Left hindlimb (tissue), 1 donor: ENCODE data around the gene BRPF1.
A peak's percentile ranks its signal among the peaks of the same experiment; 100 is the strongest.

ENCODE experiments used
- DNase-seq: peaks from one replicate; pipeline ENCODE4 v3.0.0-alpha.2; 2018

The BRPF1 gene, protein sequence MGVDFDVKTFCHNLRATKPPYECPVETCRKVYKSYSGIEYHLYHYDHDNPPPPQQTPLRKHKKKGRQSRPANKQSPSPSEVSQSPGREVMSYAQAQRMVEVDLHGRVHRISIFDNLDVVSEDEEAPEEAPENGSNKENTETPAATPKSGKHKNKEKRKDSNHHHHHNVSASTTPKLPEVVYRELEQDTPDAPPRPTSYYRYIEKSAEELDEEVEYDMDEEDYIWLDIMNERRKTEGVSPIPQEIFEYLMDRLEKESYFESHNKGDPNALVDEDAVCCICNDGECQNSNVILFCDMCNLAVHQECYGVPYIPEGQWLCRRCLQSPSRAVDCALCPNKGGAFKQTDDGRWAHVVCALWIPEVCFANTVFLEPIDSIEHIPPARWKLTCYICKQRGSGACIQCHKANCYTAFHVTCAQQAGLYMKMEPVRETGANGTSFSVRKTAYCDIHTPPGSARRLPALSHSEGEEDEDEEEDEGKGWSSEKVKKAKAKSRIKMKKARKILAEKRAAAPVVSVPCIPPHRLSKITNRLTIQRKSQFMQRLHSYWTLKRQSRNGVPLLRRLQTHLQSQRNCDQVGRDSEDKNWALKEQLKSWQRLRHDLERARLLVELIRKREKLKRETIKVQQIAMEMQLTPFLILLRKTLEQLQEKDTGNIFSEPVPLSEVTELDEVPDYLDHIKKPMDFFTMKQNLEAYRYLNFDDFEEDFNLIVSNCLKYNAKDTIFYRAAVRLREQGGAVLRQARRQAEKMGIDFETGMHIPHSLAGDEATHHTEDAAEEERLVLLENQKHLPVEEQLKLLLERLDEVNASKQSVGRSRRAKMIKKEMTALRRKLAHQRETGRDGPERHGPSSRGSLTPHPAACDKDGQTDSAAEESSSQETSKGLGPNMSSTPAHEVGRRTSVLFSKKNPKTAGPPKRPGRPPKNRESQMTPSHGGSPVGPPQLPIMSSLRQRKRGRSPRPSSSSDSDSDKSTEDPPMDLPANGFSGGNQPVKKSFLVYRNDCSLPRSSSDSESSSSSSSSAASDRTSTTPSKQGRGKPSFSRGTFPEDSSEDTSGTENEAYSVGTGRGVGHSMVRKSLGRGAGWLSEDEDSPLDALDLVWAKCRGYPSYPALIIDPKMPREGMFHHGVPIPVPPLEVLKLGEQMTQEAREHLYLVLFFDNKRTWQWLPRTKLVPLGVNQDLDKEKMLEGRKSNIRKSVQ (N-terminal part only)

DNA sequence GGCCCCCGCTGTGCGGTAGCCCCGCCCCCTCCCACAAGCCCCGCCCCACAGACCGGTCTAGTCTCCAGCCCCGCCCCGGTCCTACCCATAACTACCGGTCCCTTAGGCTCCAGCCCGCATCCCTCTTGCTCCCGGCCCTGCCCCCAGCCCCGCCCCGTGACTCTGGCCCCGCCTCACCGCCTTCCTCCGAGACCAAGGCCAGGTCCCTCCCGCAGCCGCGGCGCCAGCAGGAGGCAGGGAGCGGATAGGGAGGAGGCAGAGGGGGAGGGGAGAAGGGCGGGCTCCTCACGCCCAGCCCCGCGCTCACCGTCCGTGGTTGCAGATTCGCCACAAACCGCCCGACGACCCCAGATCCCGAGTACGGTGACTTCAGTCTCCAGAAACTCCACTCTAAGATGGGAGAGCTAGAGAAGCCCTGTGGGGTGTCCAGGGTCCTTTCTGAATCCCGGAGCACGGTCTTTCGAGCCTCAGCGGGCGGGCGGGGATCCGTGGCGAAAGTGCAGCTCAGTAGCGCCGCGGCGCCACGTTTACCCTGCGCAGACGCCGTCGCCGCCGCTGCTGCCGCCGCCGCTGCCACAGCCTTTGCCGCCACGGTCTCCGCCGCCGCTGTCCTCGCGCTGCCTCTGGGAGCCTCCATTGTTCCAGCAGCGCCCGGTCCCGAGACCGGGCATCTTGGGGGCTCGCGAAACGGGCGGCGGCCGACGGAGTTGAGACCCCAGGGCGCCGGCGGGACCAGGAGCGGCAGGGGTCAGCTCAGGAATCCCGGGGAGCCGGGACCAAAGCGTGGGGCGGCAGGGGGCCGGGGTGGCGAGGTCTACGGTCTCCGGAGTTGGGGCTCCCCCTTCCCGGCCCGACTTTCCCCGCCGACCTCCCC is at the start of gene BRPF1:
BRPF1 (plus strand) TSS at position 530 of the 874 bp plus-strand sequence. CDS start 2,406 bp downstream, outside the sequence.
- peak; percentile 100 for DNase-seq

DNA sequence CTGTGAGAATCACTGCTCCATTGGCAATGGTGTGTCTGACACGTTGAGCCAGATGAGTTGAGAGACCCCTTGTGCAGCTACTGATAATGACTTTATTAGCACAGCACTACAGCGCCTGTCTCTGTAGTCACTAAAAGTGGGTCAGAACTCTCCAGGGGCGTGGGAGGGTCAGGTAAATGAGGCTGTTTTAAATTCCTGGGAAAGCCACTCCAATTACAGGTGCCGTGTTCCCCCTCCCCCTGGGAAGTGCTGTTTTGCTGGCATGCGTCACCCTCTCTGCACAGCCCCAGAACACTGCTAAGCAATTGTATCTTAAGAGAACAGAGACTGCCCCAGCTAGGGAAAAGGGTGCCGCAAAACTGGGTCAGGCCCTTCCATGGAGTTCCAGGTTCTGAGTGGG is 49.4 kb upstream of the BRPF1 start:
- no peak for DNase-seq

DNA sequence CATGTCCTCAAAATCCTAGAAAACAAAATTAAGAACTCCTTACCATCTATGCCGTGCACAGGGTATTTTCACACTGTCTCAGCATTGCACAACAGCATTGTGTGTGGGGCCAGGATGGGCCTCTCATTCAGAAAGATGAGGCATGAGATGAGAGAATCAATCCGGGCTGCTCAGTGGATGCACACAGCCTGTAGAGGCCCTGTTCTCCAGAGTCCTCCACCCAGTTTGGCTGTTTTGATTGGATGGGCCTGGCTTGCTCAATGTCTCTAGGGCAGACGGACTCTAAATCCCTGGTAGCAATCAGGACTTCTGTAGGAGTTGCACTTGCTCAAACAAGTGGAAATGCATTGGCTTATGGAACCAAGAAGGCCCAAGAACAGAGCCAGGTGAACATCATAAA is 48.1 kb upstream of the BRPF1 start:
- no peak for DNase-seq

DNA sequence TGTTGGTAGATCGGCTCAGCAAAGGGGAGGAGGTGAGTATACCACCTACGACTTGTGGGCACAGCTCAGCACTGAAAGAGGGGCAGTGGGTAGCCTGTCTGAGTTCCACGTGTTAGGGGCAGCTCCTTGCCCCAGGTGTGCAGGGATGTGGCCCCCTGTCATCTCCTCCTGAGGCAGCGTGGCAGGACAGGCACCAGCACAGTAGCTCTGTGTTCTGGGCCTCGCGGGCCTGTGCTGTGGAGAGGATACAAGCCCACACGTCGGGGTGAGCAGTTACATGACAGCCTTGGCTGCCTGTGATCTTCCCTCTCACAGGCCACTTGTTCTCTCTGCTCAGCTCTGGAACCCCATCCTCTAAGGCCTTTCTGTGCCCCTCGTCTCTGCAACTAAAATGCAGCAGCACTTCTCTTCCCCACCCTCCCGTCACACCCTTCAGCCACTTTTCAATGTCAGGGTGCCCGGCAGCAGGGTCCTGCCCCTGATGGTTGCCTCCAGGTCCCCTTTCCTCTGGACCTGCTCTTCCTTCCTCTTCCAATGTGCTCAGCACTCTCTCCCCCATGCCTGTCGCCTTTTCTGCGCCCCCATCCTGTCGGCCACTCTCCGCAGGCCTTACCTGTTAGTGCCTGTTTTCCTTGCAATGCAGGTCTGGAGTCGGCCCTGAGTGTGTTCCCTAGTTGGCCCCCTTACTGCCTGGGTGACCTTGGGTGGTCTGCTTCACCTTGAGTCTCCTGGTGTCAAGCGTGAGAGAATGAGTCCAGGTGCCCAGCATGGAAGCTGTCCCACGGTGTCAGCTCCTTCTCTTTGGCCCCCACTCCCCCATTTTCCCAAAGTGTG is 46.1 kb upstream of the BRPF1 start:
- DNase-seq, result no peak

DNA sequence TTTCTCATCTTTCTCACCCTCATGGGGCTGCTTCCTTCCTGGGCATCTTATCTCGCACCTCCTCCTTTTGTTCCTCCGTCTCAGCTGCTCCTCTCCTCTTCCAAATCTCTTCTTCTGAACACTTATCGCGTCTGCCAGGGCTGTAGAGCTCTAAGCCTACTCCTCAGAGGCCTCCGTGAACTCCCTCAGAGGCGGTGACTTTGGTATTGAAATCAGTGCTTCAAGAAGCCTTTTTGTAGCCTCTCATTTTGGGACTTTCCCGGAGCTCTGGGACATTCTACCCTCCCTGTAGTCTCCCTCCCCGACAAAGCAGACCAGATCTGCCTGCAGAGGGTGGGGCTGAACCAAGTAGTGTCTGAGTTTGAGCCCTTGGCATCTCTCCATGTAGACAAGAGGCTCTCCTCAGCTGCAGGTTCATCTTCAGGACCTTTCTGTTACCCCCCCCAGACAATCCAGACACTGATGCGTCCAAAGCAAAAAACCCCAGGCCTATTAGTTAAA is 45.4 kb upstream of the BRPF1 start:
- no peak for DNase-seq

DNA sequence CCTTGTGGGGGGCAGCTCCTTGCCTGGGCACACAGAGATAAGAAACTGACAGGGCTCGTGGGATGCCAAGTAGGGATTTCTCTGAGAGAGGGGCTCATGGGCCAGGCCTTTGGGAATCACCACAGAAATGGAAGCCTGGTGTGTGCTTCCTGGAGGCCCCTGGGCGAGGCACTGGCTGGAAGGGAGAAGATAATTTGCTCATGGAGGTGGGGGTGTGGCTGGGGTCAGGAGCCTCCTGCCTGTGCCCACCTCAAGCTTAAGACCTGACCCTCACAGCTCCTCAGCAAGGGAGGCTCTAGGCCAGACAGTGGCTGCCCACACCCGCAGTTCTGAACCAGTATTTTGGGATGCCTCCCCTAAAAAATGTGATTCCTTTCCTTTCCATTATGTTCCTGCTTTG is 44.8 kb upstream of the BRPF1 start:
- no peak for DNase-seq

DNA sequence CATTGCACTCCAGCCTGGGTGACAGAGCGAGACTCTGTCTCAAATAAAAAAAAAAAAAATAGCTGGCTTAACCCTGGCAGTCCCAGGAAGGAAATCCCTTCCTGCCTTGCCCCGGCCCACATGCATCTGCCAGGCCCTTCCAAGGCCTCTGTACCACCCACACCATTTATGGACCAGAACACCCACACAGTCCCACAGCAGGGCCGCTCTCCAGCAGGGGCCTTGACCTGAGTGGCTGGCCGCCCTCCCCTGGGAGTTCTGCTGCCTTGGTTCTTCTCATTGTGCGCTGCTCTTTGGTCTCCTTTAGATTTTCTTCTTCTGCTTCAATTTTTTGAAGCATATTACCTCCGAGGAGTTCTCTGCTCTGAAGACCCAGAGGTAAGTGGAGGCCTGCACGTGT is 44.0 kb upstream of the BRPF1 start:
- DNase-seq, result no peak

DNA sequence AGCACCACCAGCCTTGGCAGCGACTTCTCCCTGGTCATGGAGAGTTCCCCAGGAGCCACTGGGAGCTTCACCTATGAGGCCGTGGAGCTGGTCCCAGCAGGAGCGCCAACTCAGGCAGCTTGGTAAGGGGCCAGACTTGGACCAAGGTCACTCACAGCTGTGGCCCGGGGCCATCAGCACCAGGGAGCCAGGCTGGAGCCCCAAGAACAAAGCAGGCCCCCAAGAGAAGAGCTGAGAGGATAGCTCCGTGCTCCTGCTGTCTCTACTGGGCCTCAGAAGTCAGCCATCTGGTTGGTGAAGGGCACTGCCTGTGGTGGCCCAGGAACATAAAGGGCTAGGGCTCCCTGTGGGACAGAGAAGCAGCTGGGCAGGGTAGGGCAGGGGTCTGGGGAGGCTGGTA is 42.6 kb upstream of the BRPF1 start:
- DNase-seq, result no peak

DNA sequence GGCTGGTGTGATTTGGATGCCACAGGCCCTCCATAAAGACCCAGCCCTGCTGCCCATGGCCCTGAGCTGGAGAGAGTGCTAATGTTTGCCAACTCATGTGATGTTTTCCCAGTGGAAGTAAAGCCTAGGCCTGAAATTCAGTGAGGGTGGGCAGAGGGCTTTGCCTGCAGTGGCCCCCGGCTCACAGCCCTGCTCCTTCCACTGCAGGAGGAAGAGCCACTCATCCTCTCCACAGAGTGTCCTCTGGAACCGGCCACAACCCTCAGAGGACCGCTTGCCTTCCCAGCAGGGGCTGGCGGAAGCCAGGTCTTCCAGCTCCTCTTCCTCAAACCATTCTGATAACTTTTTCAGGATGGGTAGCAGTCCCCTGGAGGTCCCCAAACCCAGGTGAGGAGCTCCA is 41.8 kb upstream of the BRPF1 start:
- DNase-seq, result no peak

DNA sequence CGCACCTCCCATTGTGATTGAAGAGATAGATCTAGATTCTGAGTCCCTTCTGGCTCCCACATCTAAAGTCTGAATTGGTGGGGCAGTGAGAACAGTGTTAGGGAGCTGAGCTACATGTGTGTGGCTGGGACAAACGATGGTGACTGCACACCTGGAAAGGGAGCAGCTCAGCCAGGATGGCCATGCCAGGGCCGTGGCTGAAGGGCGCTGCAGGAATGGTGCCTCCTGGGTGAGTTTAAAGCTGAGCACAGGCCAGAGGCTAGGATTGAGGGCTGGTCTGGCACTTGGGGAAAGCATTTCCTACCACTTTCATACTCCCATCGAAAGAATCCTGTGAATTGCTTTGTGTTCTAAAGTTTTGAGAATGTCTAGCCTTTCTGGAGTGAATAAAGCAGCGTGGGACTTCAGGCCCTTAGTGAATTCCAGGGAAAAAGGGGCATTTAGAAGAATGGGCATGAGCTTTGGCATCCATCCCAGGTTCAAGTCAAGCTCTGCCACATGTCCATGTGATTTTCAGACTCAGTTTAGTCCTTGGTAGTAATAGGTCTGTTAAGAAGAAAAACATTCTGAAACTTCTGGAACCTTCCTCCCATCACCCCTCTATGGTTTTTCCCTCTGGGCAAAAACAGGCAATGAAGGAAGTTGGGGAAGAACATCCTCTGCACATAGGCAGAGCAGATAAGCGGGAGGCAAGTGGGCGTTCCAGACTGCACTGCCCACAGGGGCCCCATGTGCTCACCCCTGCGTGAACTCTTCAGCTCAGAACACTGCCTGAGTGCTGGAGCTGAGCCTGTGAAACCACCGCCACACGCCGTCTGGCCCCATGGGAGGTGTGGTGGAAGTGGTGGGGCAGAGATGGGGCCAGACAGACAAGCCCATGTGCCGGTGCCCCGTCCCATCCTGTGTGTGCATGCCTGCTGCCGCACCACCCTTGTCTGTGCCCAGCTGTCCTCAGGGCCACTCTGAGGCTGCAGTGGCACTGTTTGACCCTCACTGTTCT is 40.8 kb upstream of the BRPF1 start:
- no peak for DNase-seq

DNA sequence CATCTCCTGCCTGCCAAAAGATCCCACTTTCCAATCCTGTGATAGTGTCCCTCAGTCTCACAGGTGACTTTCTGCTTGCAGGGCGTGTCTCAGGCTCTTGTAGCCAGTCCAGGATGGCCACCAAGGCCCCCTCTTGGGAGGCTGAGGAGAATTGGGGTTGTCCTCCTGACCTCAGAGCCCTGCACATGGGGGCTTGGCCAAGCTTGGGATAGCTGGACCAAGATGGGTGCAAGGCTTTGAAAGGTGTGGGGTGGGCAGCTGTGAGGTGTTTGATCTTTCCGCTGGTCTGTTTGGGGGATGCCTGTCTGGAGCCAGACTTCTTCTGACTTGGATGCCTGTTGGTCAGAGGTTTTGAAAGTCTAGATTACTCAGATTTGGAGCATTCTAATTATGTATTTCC is 39.9 kb upstream of the BRPF1 start:
- no peak for DNase-seq

DNA sequence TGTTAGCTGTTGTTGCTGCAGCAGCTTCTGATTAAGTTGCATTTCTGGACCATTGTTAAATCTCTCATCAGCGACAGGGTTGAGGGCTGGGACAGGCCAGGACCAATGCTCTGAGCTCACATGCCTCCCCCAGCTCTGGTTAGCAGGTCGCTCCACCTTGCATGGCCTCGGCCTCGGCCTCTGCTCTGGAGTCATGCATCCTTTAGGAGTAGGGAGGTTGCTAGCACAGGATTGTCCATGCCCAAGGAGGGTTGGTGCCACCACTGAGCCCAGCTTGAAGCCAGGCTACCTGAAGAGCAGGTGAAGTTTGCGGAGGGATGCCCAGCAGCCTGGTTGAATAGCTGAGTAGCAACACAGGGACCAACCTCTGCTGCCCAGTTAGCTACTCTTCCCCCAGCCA is 39.1 kb upstream of the BRPF1 start:
- DNase-seq, result no peak

DNA sequence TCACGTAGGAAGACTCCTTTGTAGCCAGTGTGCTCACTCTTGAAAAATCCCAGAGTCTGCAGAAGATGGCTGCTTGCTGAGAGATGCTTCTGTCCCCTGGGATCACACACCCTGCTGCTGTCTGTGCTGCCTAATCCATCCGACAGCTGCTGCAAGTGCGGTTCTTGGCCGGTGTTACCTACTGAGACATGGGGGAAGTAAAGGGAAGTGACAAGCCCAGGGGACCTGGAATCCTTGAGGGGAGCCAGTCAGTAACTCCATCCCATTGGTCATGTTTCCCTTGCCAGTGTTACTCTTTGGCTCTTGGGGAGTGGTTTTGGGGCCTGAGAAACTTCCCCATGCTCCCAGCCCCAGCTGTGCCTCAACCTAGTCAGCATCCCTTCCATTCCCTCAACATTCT is 36.2 kb upstream of the BRPF1 start:
- DNase-seq, result no peak

DNA sequence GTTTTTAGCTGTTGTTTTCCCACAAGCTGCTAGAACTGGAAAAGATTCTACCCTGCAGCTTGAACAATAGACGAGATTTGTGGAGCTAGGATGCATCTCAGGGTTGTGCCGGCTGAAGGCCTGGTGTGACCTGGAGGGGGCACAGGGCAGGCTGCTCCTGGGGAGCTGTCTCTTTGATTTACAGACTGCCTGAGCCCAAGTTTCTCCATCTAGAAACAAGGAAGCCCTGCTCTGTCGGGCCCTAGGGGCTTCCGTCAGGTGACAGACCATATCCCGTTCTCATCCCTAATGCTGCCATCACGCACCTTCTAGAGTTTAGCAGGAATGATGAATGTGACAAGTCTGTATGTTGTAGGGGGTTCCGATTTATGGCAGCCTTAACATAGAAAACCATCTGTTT is 35.8 kb upstream of the BRPF1 start:
- no peak for DNase-seq

DNA sequence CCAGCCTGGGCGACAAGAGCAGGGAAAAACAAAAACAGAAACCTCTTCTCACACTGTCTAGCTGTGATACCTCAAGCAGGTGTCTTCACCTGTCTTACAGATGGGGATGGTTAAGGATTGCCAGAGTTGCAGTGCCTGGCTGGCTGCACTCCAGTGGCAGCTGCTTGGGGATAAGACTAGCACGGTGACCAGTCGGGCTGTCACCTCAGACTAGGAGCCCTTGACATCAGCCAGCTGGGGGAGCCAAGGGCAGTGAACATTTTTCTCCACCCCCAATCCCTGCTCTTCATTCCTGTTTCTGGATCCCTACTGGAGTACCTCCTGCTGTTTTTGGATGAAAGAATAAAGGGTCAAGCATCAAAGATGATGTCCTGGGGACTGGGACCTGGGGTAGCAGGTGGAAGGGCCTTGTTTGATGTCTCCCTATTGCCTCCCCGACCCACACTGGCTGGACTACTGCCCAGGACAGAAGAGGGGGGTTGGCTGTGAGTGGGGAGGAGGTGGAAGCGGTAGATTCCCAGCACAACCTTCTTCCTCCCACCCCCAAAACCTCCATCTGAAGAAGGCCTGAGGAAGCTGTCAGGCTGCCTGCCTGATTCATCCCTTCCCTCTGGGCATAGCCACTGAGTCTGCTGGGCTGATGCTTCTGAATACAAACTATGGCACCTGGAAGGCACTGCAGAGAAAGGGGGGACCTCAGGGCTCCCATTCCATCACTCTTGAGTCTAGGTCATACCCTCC is 34.9 kb upstream of the BRPF1 start:
- DNase-seq, result no peak

DNA sequence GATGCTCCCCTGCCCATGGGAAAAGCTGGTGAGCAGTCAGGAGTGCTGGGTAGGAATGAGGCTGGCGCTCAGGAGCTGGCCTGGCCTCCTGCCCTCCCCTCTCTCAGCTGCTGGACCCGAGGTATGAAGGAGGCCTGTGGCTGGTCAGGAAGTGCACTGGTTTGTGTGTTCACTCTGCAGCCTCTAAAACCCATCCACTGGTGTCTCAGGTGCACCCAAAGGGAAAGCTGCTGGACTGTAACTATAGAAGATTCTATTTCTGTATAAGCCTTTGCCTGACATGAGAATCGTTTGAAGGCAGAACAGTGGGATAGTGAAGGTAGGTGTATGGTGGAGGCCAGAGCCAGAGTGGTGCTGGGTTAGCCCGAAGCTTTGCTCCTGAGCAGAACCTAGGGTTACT is 33.6 kb upstream of the BRPF1 start:
- DNase-seq, result no peak

DNA sequence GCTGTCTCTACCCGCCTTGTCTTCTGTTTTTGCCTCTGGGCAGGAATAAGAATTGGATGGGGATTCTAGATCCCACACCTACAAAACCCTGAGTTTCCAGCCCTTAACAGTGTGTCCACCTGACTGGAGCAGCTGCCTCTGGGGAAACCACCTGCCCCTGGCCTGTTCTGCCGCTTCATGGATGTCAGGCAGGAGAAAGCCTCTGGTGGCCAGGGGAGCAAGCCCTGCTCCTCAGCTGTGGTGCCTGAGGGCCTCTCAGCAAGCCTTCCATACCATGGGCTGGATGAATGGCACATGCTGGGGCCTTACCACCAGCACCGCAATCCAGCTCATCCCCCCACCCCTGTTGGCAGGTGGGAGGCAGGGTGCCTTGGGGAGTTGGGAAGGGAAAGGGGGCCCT is 33.2 kb upstream of the BRPF1 start:
- no peak for DNase-seq

DNA sequence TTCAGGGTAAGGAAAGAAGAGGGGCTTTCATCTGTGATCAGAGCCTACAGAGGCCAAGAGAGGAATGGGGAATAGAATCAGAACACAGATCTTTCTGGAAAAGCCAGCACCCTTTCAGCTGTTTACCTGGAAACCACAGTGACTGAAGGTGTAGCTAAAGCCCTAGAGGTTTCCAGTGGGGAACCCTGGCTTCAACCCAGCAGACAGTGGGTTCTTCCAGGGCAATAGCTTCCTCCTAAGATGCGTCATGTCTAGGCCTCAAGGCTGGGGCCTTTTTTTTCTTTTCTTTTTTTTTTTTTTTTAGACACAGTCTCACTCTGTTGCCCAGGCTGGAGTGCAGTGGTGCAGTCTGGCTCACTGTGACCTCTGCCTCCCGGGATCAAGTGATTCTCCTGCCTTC is 31.0 kb upstream of the BRPF1 start:
- DNase-seq, result no peak

DNA sequence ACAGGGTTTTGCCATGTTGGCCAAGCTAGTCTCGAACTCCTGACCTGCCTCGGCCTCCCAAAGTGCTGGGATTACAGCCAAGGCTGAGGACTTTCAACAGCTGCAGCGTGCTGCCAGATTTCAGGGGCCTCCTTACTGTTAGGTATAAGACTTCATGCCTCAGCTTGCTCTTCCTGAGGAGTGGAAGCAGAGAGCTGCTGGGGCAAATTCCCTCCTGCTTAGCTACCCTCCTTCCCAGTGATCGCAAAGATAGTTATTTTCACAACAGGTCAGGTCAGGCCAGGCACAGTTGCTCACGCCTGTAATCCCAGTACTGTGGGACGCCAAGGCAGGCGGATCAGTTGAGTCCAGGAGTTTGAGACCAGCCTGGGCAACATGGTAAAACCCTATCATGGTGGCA is 30.5 kb upstream of the BRPF1 start:
- DNase-seq, result no peak
